ENCODE results near the gene TRPV3.
"Not testable (repeated sequence)": the region's sequence is repeated elsewhere in the genome, so short reads cannot be mapped to it uniquely, and the experiment has no call there.

Gene TRPV3

DNA sequence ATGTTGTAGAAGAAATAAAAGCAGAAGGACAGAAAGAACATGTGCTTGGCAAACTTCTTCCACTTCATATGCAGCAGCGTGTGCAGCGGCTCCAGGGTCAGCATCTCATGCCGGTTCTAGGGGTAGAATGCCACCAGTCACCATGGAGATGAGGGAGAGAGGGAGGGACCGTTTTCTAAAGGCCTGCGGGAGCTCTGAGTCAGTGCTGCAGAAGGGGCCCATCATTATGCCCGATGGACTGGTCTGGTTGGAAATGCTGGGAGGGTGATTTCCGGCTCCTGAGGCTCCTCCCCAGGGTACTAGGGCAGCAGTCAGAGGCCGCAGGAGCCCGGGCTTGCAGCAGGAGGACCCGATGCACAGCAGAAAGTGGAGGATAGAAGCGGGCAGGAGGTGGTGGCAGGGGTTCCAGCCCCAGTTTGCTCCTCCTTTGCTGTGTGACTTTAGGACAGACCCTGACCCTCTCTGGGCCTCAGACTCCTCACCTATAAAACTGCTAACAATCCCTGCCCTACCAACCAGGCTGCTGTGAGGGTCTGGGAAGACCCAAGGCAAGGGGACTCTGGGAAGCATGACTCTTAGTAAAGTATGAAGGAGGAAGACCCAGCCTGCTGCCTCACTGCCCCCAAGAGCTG lies 28.6 kb downstream of the TRPV3 start:
- Histone ChIP-seq H3K27ac (no peak overlapping the region), H3K4me3 (no peak overlapping the region)

DNA sequence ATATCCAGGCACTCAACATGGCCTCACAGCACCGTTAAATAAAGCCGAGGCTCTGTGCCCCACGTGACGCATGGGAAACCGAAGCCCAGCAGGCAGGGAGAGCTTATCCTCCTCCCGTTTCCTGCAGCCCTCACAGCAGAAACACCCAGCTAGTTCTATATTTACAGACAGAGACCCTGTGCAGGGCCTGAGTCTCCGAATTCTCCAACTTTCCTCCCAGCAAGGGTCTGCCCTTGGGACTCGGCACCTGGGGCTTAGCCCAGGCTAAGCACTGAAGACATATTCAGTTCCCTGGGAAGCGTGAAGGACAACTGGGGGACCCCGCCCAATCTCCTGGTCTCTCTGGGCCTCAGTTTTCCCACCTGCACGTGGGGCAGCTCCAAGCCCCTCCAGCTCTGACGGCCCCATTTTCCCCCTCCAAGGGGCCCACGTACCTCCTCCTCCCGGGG lies 29.2 kb downstream of the TRPV3 start:
- H3K27ac ChIP-seq = no peak overlapping the region
- H3K4me3 ChIP-seq = no peak overlapping the region

DNA sequence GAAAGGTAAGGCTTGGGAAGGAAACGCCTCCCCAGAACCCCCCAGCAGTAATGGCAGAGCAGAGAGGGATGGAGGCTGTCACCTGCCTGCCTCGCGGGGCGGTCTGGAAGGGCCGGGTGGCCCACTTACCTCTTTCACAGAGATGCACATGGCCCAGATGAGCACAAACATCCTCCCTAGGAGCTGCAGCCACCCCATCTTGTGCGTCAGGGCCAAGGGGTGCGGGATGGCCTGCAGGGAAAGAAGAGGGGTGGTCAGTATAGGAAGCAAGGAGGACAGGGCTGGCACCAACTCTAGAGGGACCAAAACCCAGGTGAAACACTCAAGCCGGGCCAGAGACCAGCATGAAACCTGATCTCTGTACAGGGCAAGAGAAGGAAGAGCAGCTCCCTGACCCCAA lies 29.7 kb downstream of the TRPV3 start:
- H3K27ac ChIP-seq = no peak overlapping the region
- H3K4me3 ChIP-seq = no peak overlapping the region

DNA sequence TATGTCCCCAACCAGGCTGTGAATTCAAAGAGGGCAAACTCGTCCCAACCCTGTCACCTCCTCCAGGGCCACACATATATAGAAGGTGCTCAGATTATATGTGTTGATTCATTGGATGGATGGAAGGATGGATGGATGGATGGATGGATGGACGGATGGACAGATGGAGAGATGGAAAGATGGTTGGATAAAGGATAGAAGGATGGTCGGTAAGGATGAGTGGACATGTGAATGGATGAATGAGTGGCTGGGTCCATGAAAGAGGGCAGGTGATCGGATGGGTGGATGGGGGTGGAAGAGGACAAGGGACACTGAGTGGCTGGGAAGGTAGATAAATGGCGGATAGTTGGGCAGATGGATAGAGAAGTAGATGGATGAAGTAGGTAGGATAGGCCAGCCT lies 30.1 kb downstream of the TRPV3 start:
- H3K27ac ChIP-seq = no peak overlapping the region
- H3K4me3 ChIP-seq = no peak overlapping the region

- Histone ChIP-seq H3K27ac (no peak overlapping the region), H3K4me3 (no peak overlapping the region)
Measured at GRCh38 chr17:3526971-3527370, 30.6 kb downstream of the TRPV3 start.

DNA sequence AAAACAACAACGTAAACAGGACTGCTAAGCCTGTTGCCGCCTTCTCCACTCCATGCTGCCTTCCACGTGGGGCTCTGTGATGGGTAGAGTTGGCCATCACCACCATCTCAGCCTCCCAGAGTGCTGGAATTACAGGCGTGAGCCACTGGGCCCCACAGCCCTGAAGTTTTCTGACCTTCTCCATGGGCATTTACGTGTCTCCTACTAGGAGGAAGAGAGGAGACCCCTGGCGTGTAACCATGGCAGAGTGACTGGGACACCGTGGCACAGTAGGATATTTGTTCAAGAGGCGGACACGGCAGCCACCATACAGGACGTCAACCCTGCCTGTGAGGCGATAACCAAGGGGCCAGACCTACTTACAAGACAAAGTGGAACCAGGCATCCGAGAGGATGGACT lies 31.1 kb downstream of the TRPV3 start:
- no peak overlapping the region for H3K27ac ChIP-seq
- no peak overlapping the region for H3K4me3 ChIP-seq

- no peak overlapping the region for H3K4me3 ChIP-seq
- no peak overlapping the region for H3K27ac ChIP-seq
Measured at GRCh38 chr17:3524024-3524423, 33.6 kb downstream of the TRPV3 start.

GRCh38 chr17:3519472-3519871 lies 38.1 kb downstream of the TRPV3 start:
- H3K4me3 ChIP-seq, H3K27ac ChIP-seq: not testable (repeated sequence)

GRCh38 chr17:3514873-3515272 lies 42.7 kb downstream of the TRPV3 start:
- Histone ChIP-seq H3K27ac (no peak overlapping the region), H3K4me3 (no peak overlapping the region)

DNA sequence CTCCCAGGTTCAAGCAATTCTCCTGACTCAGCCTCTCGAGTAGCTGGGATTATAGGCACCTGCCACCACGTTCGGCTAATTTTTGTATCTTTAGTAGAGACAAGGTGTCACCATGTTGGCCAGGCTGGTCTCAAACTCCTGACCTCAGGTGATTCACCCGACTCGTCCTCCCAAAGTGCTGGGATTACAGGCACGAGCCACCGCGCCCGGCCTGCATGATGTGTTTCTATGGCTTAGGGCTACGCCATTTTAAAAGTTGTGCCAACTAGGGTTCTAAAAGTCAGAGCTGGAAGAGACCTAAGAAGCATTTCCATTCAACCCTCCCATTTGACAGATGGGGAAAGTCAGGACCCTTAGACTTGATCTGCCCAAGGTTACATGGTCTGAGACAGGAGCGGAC lies 43.4 kb downstream of the TRPV3 start:
- not testable (repeated sequence) for H3K4me3 ChIP-seq, H3K27ac ChIP-seq

- Histone ChIP-seq H3K27ac (peak overlapping the region in 6 of 21 experiments; percentile 5 to 69 (median 51)), H3K4me3 (no peak overlapping the region)
Measured at GRCh38 chr17:3513305-3514035, 44.1 kb downstream of the TRPV3 start.

GRCh38 chr17:3512505-3513171 lies 45.0 kb downstream of the TRPV3 start:
- Histone ChIP-seq H3K4me3 (no peak overlapping the region), H3K27ac (peak overlapping the region in 14 of 21 experiments; percentile 6 to 69 (median 50))

DNA sequence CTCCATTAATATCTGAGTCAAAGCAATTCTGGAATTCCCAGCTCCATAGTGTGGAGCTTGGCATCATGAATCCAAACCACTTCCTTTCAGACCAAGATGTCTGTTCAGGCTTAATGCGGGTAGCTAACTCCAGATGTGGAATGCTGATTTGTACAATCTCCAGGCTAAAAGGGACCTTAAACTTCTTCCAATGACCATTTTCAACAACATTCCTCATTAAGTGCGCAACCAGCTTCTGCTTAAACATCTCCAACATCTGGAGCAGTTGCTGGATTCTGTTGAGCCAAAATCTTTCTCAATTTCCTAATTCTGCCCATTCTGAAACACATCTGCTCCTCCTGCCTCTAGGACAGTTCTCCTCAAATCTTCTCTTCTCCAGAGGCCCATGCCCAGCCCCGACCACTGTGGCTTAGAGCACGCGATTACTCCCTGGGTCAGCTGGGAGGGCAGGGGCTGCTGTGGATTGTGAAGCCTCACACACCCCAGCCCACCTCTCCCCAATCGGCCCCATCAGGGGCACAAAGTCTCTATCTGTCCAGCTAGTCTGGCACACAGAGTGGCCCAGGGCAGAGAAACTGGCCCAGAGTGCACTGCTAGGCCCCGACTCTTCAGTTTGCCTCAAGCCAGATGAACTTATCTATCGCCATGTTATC lies 45.6 kb downstream of the TRPV3 start:
- Histone ChIP-seq H3K27ac (peak overlapping the region in 15 of 21 experiments; percentile 6 to 69 (median 49)), H3K4me3 (no peak overlapping the region)

DNA sequence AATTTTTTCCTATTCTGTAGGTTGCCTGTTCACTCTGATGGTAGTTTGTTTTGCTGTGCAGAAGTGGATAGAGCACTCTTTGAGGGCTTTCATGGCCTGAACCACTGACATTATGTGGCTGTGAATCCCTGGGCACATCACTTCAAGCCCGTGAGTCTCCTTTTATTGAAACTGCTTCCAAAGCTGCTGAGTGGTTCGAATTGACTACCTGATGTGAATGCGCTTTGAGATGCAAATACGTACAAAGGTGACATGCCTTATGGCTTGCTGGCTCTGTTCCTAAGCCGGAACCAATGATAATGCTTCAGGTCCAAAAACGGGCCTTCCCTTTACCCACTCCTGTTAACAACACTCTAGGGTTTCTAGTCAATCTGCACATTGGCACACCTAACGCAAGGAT lies 47.5 kb downstream of the TRPV3 start:
- Histone ChIP-seq H3K27ac (no peak overlapping the region), H3K4me3 (no peak overlapping the region)

GRCh38 chr17:3507869-3508268 lies 49.7 kb downstream of the TRPV3 start:
- Histone ChIP-seq H3K27ac (no peak overlapping the region), H3K4me3 (no peak overlapping the region)

DNA sequence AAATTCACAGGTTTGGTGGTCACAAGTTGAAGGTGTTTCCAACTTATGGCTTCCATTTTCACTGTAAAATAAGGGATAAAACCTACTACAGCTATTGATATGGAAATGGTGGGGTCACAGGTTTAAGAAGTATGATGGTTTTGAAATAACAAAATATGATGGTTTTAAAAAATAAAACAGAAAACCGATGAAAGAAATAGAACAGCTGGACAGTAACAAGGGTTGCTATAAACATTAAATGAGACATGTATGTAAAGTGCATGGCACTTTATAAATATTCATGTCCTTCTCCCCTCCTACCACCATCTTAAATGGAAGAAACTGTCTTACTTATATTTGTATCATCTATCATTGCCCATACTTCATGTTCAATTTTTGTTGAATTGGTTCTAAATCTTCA lies 50.5 kb downstream of the TRPV3 start:
- no peak overlapping the region for H3K27ac ChIP-seq
- no peak overlapping the region for H3K4me3 ChIP-seq

DNA sequence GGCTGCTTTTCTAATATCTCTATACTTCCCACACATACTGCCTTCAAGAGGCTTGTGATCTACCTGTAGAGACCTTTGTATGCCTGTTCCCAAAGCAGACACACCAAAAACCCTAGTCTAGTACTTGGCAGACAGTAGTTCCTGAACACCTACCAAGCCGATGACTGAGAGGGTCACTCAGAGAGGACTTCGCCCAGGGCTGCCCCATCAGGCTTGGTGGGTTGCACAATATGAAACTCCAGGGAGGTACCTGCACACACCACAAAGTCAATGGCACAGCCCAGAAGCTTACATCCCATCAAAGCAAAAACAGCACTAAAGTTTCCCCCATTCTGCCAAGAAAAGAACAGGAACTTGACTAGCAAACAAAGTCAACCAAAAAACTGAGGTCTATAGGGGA lies 51.6 kb downstream of the TRPV3 start:
- no peak overlapping the region for H3K4me3 ChIP-seq
- H3K27ac ChIP-seq = no peak overlapping the region

GRCh38 chr17:3505008-3505407 lies 52.6 kb downstream of the TRPV3 start:
- Histone ChIP-seq H3K4me3 (no peak overlapping the region), H3K27ac (no peak overlapping the region)

- Histone ChIP-seq H3K4me3 (no peak overlapping the region), H3K27ac (no peak overlapping the region)
Measured at GRCh38 chr17:3503285-3503684, 54.3 kb downstream of the TRPV3 start.

DNA sequence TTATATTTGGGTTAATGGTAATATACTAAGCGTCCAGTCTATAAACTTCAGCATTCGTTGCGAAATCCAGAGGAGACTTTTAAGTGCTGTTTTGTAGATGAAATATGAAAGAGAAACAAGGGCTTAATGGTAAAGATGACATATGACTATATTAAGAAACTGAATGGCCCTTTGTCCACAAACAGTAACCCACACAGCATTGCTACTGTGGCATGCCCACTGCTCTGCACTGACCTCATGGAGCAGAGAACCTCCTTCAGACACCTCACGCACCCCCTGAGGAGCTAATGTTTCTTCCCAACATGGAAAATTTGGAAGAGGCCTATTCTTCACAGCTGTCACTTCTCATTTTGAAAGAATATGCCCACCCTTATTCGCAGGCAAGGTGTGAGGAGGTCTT lies 55.1 kb downstream of the TRPV3 start:
- H3K27ac ChIP-seq = no peak overlapping the region
- H3K4me3 ChIP-seq = no peak overlapping the region

DNA sequence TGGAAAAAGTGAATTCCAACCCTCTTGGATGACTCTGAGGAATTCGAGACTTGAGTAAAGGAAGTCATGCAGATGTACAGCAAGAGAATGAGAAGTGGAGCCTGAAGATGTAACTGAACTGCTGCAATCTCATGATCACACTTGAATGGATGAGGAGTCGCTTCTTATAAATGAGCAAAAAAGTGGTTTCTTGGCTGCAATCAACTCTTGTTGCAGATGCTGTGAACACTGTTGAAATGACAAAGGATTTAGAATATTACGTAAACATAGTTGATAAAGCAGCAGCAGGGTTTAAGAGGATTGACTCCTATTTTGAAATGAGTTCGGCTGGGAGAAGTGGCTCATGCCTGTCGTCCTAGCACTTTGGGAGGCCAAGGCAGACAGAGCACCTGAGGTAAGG lies 56.3 kb downstream of the TRPV3 start:
- Histone ChIP-seq H3K27ac (no peak overlapping the region), H3K4me3 (no peak overlapping the region)

Data from skin epidermis (tissue), 12 donors.